Colon (tissue), 2 donors: ENCODE data around the gene MIA3.
"Not testable (repeated sequence)": the region's sequence is repeated elsewhere in the genome, so short reads cannot be mapped to it uniquely, and the experiment has no call there.

Experiments used
- FAIRE-seq: peaks from 2 replicates; lab custom pipeline; 2012; peaks lifted over from hg19 to GRCh38; lab: Jason Lieb, UNC
- donor health status: control.
- donor health status: control.

The MIA3 gene, protein sequence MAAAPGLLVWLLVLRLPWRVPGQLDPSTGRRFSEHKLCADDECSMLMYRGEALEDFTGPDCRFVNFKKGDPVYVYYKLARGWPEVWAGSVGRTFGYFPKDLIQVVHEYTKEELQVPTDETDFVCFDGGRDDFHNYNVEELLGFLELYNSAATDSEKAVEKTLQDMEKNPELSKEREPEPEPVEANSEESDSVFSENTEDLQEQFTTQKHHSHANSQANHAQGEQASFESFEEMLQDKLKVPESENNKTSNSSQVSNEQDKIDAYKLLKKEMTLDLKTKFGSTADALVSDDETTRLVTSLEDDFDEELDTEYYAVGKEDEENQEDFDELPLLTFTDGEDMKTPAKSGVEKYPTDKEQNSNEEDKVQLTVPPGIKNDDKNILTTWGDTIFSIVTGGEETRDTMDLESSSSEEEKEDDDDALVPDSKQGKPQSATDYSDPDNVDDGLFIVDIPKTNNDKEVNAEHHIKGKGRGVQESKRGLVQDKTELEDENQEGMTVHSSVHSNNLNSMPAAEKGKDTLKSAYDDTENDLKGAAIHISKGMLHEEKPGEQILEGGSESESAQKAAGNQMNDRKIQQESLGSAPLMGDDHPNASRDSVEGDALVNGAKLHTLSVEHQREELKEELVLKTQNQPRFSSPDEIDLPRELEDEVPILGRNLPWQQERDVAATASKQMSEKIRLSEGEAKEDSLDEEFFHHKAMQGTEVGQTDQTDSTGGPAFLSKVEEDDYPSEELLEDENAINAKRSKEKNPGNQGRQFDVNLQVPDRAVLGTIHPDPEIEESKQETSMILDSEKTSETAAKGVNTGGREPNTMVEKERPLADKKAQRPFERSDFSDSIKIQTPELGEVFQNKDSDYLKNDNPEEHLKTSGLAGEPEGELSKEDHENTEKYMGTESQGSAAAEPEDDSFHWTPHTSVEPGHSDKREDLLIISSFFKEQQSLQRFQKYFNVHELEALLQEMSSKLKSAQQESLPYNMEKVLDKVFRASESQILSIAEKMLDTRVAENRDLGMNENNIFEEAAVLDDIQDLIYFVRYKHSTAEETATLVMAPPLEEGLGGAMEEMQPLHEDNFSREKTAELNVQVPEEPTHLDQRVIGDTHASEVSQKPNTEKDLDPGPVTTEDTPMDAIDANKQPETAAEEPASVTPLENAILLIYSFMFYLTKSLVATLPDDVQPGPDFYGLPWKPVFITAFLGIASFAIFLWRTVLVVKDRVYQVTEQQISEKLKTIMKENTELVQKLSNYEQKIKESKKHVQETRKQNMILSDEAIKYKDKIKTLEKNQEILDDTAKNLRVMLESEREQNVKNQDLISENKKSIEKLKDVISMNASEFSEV (N-terminal part only)

DNA sequence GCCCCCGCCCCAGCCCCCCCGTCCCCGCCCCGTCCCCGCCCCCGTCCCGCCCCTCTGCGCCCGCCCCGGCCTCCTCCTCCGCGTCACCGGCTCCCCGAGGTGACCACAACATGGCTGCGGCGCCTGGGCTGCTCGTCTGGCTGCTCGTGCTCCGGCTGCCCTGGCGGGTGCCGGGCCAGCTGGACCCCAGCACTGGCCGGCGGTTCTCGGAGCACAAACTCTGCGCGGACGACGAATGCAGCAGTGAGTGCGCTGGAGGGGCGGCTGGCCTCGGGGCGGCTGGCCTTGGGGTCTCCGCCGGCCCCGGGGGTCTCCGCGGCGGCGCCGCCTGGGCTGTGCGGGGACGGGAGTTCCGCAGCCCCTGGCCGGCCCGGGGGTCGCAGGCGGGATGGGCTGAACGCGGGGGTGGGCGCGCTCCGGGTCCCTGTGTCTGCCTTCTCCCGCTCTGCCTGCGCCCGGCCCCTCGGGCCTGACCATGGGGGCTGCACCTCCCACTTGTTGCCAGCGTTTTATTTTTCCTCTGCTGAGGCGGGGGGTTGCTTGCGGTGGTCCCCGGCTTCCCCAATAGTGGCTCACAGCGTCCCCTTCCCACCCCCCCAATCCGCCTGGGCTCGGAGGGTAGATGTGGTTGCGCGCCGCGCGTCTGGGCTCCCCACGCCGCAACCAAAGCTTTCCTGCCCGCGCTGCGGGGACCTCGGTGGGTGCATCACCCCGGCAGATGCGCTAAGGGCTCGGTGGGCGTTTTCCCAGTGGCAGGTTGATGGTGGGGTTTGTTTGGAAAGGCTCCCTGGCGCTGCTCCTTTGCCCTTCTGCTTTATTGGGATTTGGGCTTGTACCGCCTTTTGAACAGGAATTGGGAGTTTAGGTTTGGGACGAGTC is at the start of gene MIA3:
Gene MIA3, plus strand, starts transcription at position 97 of the 879 bp plus-strand sequence. Its CDS starts 14 bp downstream, at position 111.
- no peak for FAIRE-seq

DNA sequence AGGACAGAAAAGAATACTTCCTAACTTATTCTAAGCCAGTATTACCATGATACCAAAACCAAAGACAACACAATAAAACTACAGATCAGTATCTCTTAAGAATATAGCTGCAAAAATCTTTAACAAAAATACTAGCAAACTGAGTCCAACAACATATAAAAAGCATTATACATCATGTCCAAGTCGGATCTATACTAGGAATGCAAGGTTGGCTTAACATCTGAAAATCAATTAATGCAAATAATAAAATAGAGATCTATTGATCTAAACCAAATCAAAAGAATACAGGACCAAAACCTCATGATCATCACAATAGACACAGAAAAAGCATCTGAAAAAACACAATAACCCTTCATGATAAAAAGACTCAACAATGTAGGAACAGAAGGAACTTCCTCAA is 47.1 kb upstream of the MIA3 start:
- FAIRE-seq: no peak

DNA sequence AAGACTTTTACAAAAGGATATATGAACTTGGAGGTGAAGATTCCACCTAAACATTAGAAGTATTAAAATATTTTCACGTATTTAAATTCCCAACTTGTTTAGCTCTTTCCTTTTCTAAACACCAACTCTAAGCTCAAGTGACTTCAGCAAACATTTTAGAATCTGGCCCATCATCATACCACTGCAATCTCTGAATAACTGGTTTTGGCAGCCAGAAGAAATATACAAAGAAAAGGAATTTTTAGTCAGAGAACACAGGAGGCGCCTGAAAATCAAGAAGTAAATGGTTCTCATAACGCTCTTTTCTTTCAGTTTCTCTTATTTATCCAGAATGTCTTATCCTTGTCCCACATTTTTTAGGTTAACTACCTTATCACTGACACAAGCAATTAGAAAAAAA is 38.6 kb upstream of the MIA3 start:
- no peak for FAIRE-seq

DNA sequence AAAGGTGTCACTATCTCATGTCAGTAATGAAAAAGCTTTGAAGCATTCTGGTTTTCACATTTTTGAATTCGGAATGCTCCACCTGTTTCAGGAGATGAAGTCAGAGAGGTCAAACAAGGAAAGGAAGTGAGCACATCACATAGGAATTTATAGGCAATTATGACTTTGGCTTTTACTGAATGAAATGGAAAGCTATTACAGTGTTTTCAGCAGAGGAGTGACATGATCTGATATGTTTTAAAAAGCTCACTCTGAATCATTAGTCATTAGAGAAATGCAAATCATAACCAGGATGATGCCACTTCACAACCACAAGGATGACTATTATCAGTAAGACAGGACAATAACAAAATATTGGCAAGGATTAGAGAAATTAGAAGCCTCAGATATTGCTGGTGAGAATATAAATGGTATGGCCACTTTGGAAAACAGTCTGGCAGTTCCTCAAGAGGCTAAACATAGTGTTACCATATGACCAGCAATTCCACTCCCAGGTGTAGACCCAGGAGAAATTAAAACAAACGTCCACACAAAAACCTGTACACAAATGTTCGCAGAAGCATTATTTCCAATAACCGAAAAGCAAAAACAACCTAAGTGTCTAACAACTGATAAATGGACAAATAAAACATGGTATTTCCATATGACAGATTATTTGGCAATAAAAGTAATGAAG is 35.7 kb upstream of the MIA3 start:
- no peak for FAIRE-seq

DNA sequence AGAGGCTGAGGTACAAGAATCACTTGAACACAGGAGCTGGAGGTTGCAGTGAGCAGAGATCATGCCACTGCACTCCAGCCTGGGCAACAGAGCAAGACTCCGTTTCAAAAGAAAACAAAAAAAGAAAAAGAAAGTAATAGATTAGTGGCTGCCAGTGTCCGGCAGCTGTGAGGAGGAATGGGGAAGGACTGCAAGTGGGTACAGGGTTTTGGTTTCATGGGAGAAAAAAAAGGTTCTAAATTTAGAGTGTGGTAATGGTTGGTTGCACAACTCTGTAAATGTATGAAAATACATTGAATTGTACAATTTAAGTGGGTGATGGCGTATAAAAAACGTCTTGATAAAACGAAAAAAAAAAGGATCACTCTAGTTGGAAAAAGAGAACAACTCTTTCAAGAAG is 34.8 kb upstream of the MIA3 start:
- FAIRE-seq: no peak

DNA sequence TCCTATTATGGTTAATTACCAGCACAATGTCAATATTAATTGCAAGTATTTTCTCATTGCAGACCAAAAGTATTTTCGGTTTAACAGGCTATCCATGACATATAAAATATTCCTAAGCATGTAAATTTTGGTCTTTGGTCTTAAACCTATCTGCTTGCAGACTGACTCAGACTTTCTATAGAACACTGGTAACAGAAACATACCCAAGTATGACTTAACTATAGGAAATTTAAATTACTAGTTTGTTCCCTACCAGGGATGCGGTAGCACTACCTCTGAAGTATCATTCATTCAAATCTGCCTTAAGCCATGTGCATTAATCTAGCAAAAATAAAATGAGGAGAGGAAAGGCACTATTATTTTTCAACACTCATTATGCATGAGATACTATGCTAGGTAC is 31.1 kb upstream of the MIA3 start:
- FAIRE-seq: no peak

DNA sequence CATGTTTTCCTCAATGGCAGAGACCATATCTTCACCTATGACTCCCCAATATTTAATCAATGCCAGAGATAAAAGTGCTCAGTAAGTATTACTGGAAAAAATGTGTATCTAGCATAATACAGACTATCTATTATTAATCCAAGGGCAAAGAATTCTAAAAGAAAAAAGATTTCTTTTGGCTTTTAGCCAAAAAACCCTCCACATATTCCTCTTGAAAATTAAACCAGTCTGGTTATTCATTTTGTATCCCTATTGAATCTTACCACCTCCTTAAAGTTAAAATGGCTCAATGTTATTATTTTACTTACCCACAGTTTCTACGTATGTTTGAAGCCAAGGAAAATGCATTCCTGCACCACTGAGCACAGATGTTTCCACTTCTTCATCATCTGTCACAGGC is 29.8 kb upstream of the MIA3 start:
- FAIRE-seq: no peak

DNA sequence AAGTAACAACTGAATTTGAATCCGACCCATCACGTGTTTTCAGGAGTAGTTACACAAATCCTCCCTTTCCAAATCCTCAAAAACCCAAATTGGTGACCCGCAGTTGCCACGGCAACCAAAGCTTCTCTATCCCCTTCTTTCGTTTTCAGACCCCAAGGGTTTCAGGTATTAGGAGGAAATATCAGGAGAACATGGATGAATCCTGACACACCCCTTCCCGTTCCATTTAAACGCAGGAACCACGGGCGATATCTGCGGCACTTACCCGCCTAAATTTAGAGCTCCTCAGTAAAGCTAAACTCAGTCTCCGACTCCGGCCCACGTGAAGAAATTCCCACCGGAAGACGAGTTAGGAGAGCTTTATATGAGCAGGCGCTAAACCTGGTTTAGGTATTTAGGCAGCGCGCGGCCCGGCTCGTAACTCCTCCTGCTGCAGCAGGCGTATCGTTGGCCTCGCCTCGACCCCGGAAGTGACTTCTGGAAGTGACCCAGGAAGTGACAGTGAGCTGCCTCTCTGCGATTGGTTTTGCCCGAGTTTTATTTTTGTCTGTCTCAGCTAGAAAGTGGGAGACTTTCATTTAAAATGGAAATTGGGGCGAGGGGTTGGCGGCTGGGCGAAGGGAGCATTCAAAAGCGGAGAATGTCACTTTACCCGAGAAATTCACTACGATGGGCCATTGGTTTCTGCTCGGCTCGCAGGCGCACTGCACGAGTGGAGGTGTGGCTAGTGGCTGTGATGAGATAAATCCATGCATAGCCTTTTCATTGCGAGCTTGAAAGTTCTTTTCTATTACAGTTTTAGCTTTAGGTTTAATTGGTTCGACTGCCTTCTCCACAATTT is 28.2 kb upstream of the MIA3 start, which contains the start of gene TAF1A:
Gene TAF1A, minus strand, starts transcription at position 472 of the 841 bp plus-strand sequence.
- FAIRE-seq: no peak

DNA sequence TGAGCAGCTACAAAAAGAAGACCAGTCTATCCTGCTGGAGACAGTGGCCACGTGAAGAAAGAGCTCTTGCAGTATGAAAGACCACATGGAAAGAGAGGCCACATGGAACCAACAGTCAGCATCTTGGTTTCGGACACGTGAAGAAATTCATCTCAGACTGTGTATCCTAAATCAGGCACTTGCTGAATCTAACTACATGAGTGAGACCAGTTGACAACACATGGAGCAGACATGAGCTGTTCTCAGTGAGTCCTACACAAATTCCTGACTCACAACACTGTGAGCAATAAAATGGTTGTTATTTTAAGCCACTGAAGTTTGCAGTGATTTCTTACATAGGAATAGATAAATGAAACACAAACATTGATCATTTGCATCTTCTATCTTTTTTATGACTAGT is 25.7 kb upstream of the MIA3 start:
- no peak for FAIRE-seq

DNA sequence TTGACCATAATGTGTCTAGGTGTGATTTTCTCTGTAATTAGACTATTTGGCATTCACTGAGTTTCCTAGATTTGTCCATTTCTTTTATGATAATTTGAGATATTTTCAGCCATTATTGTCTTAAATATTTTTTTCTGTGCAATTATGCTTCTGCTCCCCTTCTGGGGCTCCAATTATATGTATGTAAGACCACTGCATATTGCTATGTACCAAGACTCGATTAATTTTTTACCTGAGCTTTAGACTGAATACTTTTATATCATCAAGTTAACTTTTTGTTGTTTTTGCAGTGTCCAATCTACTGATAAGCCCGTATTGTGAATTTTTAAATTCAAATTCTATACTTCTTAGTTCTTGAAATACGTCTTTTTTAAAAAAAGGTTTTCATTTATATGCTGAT is 23.1 kb upstream of the MIA3 start:
- no peak for FAIRE-seq

DNA sequence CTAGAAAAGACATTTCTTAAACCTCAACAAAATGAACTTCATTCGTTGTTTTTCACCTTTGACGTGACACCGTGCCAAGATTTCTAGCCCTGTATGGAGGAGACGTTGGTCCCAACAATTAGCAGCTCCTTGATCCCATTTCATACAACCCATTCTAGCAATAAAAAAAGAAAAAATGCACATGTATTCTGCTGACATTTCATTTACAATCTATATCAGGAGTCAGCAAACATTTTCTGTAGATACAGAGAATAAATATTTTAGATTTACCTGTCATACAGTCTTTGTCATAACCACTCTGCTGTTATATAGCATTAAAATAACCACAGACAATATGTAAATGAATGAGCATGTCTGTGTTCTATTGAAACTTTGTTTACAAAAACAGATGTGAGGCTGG is 21.2 kb upstream of the MIA3 start:
- no peak for FAIRE-seq

DNA sequence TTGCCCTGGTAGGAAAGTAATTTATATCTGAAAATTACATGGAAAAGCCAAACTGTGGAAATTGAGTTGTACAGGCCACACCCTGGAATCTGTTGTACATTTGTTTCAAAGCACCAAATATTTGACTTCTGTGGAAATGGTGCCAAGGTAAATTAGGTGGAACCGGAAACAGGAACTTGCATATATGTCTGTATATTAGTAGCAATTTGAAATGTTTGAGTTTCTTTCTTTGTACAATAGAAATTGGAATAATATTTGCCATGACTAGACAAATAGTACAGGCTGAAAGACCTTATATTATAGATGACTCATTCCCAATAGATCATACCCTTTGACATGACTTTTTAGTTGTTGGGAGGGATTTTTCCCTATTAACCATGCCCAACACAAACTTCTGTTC is 17.6 kb upstream of the MIA3 start:
- FAIRE-seq: no peak

DNA sequence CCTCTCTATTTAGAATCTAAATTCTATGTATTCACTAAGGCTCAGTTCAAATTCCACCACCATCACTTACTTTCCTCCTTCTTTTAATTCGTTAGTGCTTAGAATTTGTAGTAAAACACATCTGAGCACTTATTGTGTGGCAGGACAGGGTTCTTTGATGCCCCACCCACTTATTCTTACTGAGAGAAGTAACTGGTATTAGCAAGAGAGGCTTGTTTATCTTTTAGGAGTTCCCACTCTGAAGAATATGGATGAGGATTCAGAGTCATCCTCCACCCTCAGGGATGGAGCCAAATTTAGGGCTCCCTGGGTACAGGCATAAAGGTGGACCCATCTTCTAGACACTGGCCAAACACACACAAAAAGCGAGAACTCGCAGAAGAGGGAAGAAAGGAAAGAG is 16.6 kb upstream of the MIA3 start:
- FAIRE-seq: no peak

DNA sequence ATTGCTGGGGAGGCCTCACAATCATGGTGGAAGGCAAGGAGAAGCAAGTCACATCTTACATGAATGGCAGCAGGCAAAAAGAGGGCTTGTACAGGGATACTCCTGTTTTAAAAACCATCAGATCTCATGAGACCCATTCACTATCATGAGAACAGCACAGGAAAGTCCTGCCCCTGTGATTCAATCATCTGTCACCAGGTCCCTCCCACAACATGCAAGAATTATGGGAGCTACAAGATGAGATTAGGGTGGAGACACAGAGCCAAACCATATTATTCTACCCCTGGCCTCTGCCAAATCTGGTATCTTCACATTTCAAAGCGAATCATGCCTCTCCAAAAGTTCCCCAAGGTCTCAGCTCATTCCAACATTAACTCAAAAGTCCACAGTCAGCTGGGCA is 11.1 kb upstream of the MIA3 start:
- FAIRE-seq: no peak

DNA sequence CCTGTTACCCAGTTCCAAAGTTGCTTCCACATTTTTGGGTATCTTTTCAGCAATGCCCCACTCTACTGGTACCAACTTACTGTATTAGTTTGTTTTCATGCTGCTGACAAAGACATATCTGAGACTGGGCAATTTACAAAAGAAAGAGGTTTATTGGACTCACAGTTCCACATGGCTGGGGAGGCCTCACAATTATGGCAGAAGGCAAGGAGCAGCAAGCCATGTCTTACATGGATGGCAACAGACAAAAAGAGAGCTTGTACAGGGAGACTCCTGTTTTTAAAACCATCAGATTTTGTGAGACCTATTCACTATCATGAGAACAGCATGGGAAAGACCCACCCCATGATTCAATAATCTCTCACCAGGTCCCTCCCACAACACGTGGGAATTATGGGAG is 8.8 kb upstream of the MIA3 start:
- not testable (repeated sequence) for FAIRE-seq

DNA sequence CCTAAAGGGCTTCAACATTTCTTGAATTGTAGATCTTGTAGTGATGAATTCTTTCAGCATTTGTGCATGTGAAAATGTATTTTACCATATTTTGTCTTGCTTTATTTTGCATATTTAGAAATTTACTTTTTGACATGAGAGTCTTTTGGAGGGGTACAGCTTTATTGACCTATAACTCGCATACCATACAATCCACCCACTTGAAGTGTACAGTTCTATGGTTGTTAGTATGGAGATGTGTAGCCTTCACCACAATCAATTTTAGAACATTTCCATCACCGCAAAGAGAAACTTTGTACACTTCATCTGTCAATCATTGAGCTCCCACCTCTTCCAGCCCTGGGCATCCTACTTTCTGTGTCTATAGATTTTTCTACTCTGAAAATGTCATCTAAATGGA is 7.2 kb upstream of the MIA3 start:
- FAIRE-seq: no peak

DNA sequence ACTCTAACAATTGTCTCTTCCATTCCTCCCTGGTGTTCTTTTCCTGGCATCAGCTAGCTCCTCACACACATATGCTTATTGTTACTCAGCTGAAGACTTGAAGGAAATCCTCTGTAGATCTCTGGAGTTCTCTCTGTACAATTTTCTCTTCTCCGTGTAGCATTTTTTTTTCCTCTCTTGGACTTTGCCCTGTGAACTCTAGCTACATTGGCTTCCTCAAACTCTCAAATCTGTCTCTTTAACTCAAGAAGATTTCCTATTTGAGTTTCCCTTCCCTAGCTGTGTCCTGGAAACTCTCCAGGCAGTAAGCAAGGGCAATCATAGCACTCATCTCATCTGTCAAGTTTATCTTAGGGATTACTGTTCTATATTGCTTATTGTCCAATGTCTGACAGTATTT is 4.3 kb upstream of the MIA3 start:
- FAIRE-seq: no peak

DNA sequence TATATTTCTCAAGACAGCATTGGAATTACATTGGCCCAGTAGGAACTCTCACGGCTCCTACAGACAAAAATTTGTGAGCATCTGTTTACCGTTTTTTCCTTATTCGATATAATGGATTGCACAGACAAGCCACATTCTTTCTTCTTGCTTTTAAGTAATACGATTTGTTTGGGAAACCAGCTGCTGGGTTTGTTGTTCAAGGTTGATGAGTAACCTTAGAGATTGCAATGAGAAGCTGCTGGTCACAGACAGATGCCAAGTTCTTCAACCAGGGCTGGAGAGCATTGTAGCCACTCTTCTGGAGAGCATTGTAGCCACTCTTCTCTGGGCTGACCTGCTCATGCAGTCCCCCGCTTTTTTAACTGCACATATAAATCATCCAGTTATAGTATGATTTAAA is 1.4 kb upstream of the MIA3 start:
- FAIRE-seq: no peak

DNA sequence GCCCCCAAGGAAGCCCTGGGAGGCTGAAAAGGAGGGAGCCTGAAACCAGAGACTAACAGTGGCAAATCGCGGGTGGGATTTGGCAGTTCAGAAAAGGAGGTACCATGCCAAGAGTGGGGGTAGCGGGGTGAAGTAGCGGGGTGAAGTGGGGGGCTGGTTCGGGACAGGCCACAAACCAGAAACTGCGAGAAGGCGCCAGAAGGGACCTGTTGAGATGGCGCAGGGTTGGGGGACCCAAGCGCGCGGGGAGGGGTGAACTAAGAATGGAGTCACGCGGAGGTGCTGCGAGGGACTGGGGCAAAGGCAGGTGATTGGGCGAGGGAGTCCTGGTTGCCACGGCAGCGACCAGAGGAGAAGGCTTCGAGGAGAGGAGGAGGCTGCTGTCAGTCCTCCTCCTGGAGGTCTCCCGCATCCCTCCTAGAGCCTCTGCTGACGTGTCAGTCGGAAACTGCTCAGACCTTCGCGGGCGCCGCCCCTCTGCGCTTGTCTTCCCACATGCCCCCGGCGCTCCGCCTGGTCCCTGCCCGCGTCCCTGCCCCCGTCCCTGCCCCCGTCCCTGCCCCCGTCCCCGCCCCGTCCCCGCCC is 438 bp upstream of the MIA3 start:
- FAIRE-seq: no peak
